Kidney (tissue), 14 donors: ENCODE measurements around the gene SHE. TPM values are rescaled to one million over a fixed set of nuclear protein-coding genes. Genes with fewer than 3 reads are reported as not detected.

Source experiments
- DNase-seq, 5 donors: peaks; one replicate each; pipeline ENCODE4 v3.0.0-alpha.2; 2013 to 2020
- FAIRE-seq: peaks from 2 replicates; lab custom pipeline; 2012; peaks lifted over from hg19 to GRCh38; lab: Jason Lieb, UNC
- H3K27ac ChIP-seq, 2 donors: one replicate each; pipeline ENCODE4 v1.7.0; 2013; ENCODE audit warnings: low read depth in 2 of 2, low read length in 2 of 2, inconsistent platforms in 1 of 2
- H3K27me3 ChIP-seq: one replicate; pipeline ENCODE4 v1.7.1; 2013; ENCODE audit warnings: low read length, inconsistent platforms; ENCODE audit not compliant: control insufficient read depth, insufficient read depth
- H3K36me3 ChIP-seq, 3 donors: one replicate each; pipeline versions ENCODE4 v1.7.0 to v1.7.1; 2013; ENCODE audit warnings: low read length in 3 of 3, control low read depth in 1 of 3, inconsistent platforms in 1 of 3; ENCODE audit not compliant: insufficient read depth in 3 of 3, control insufficient read depth in 2 of 3
- H3K4me1 ChIP-seq, 3 donors: one replicate each; pipeline versions ENCODE4 v1.7.0 to v1.7.1; 2013; ENCODE audit warnings: low read length in 3 of 3, inconsistent platforms in 1 of 3, low read depth in 1 of 3; ENCODE audit not compliant: control insufficient read depth in 2 of 3, insufficient read depth in 2 of 3
- H3K4me3 ChIP-seq, 3 donors: one replicate each; pipeline versions ENCODE4 v1.7.0 to v1.8.1; 2013; ENCODE audit warnings: low read length in 3 of 3, control low read depth in 1 of 3, inconsistent platforms in 1 of 3
- H3K9ac ChIP-seq, 3 donors: one replicate each; pipeline versions ENCODE4 v1.7.0 to v1.7.1; 2013; ENCODE audit warnings: low read length in 3 of 3, control low read depth in 1 of 3, inconsistent platforms in 1 of 3
- H3K9me3 ChIP-seq, 3 donors: one replicate each; pipeline versions ENCODE4 v1.7.0 to v1.7.1; 2013; ENCODE audit warnings: low read length in 3 of 3, control low read depth in 1 of 3, inconsistent platforms in 1 of 3; ENCODE audit not compliant: control insufficient read depth in 2 of 3, insufficient read depth in 1 of 3
- intact Hi-C: fragments of 100-400 bp; cut with DNase I; formaldehyde crosslinking; loops from one replicate; pipeline ENCODE4 v1.11.1; 2022
- polyA plus RNA-seq: library from polyadenylated mRNA; stranded (reverse); fragments of 350-450 nt; fragmentation: Illumina TruSeq; extraction: RNeasy Lipid Tissue Mini Kit (QIAGEN cat#74804); gene quantifications from one replicate; pipeline ENCODE4 v1.2.3, GENCODE V29; 2014; ENCODE audit warnings: low read depth, low replicate concordance; ENCODE audit not compliant: insufficient read depth
- total RNA-seq: library from RNA; stranded (reverse); fragmentation: NEBNext Ultra II Directional; extraction: Animal tissue kit (Norgen Biotek cat#: 25700); gene quantifications from one replicate; pipeline ENCODE4 v1.2.1, GENCODE V29; 2021
- TF ChIP-seq, protein P1 (sequence below): IDR thresholded peaks from 3 replicates; pipeline ENCODE4 v1.5.1; 2012; ENCODE audit warnings: mild to moderate bottlenecking, moderate library complexity, borderline replicate concordance; ENCODE audit not compliant: insufficient read depth; ENCODE audit errors: extremely low read depth
- donor health status: control.
- donor health status: control.
- donor health status: control.
- donor health status: control.
- donor health status: control.
- donor health status: DM: yes; HTN: yes; CAD: no.
- donor health status: Normal renal cell carcinoma (clear cell type).

The SHE gene
- total and polyA plus RNA-seq, 2 donors from 2014 or later, result 7.6 to 18.1 TPM

- intact Hi-C loops, result no loop called here
- Histone ChIP-seq H3K9ac (no peak overlapping the region), H3K27ac (no peak overlapping the region), H3K4me3 (no peak overlapping the region), H3K36me3 (peaks cover 0 to 13% (median 2%) of the 10 kb centered on the region in 3 donors), H3K4me1 (peaks cover 0 to 5% (median 0%) of the 10 kb centered on the region in 3 donors), H3K9me3 (no peaks in the 10 kb centered on the region), H3K27me3 (no peaks in the 10 kb centered on the region)
- FAIRE-seq (no peak), DNase-seq (no peak)
- TF ChIP-seq, protein P1, sequence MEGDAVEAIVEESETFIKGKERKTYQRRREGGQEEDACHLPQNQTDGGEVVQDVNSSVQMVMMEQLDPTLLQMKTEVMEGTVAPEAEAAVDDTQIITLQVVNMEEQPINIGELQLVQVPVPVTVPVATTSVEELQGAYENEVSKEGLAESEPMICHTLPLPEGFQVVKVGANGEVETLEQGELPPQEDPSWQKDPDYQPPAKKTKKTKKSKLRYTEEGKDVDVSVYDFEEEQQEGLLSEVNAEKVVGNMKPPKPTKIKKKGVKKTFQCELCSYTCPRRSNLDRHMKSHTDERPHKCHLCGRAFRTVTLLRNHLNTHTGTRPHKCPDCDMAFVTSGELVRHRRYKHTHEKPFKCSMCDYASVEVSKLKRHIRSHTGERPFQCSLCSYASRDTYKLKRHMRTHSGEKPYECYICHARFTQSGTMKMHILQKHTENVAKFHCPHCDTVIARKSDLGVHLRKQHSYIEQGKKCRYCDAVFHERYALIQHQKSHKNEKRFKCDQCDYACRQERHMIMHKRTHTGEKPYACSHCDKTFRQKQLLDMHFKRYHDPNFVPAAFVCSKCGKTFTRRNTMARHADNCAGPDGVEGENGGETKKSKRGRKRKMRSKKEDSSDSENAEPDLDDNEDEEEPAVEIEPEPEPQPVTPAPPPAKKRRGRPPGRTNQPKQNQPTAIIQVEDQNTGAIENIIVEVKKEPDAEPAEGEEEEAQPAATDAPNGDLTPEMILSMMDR, result no peak
Observed at GRCh38 chr1:154469844-154470560, 32.2 kb downstream of the SHE start.

DNA sequence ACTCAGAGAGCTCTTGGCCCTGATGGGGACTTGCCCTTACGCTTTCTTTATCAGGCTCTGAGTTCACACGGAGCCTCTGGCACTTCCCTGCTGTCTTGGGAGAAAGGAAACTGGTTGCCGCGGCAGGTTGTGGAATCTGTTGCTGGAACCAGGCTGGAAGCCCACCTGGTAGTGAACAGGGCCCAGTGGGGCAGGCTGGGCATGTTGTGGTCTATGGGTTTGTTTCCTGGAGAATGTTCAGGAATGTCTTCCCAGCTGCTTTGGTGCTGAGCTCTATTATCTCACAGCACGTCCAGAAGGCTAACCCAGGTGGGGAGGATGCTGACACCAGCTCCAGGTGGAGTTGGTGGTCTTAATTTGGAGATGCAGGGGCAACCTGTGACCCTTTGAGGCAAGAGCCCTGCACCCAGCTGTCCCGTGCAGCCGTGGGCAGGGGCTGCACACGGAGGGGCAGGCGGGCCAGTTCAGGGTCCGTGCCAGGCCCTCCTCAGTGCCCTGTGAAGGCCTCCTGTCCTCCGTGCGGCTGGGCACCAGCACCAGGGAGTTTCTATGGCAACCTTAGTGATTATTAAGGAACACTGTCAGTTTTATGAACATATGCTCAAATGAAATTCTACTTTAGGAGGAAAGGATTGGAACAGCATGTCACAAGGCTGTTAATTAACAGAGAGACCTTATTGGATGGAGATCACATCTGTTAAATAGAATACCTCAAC, 33.5 kb downstream of the SHE start:
- no peak for FAIRE-seq
- intact Hi-C loops, result no loop called here

GRCh38 chr1:154467434-154468102, 34.6 kb downstream of the SHE start:
- peaks cover 0 to 10% (median 8%) of the 10 kb centered on the region in 3 donors for H3K4me1 ChIP-seq

More for the DNA sequence above, 33.5 kb downstream of the SHE start:
- Histone ChIP-seq H3K9me3 (no peaks in the 10 kb centered on the region), H3K27me3 (no peaks in the 10 kb centered on the region), H3K9ac (no peak overlapping the region), H3K36me3 (peaks cover 0 to 13% (median 2%) of the 10 kb centered on the region in 3 donors), H3K4me3 (no peak overlapping the region), H3K4me1 (peaks cover 0 to 6% (median under 1%) of the 10 kb centered on the region in 3 donors), H3K27ac (no peak overlapping the region)
- DNase-seq, result no peak
- TF ChIP-seq, protein P1, result no peak

More at GRCh38 chr1:154467434-154468102, 34.6 kb downstream of the SHE start:
- DNase-seq (no peak), FAIRE-seq (no peak)
- no peak overlapping the region for H3K27ac ChIP-seq
- no peaks in the 10 kb centered on the region for H3K27me3 ChIP-seq
- H3K9me3 ChIP-seq, result no peaks in the 10 kb centered on the region
- H3K4me3 ChIP-seq, result no peak overlapping the region
- peaks cover 0 to 13% (median 2%) of the 10 kb centered on the region in 3 donors for H3K36me3 ChIP-seq
- intact Hi-C loops, result no loop called here
- TF ChIP-seq, protein P1, result no peak
- no peak overlapping the region for H3K9ac ChIP-seq
